ENCODE data around the gene CLK1. TPM values are rescaled to one million over a fixed set of nuclear protein-coding genes. Genes with fewer than 3 reads are reported as not detected.
A peak's percentile ranks its signal among the peaks of the same experiment; 100 is the strongest.

CLK1 gene
- total and polyA plus RNA-seq, 3 donors from 2014 or later: 62.7 to 117 (median 107) TPM

DNA sequence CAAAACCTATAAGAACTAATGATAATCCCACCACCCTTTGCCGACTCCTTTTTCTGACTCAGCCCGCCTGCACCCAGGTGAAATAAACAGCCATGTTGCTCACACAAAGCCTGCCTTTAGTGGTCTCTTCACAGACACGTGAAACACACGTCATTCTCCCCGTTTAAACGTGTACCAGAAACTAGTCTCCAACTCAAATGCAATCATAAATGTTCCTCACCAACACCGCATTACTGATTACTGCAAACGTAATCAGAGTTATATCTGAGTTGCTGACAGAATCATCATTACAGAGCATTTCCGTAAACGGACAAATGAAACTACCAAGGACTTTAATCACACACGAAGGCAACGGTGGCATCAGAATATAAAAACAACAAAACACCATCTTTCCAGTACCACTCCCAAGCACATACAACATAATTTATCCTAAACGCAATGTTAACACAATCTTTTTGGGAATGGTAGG lies 1.9 kb downstream of the CLK1 start:
- DNase-seq: peak; percentile 81

DNA sequence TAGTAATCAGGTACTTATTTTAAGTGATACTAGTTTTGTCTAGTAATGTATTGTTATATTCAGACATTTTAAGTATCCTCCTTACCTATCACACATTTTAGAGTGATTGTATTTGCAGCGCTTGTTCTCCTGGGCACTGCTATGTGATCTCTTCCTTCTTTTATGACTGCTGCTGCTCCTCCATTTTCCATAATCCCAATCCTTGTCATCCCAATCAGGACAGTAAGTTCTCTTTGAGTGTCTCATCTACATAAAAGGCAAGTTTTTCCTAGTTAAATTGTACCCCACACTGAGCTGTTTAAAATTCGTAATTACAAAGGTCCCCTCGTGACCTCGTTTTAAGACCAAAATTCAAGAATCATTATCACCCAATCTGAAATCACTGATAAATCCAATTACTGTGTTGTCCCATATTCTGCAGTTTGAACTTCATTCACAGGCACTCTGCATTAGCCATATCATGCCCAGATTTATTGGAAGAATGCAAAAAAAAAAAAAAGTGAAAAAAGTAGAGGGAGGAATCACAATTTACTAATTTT lies 2.8 kb downstream of the CLK1 start:
- Histone ChIP-seq H3K27me3 (no peaks in the 10 kb centered on the region), H3K4me1 (peaks cover 19% of the 10 kb centered on the region), H3K27ac (peak overlapping the region; percentile 100), H3K4me3 (peak overlapping the region; percentile 97 to 100), H3K9me3 (no peaks in the 10 kb centered on the region), H3K36me3 (ENCODE audit: low read depth, missing control alignments) (no peaks in the 10 kb centered on the region)
- TF ChIP-seq POLR2A (IDR thresholded peaks at IDR 0.05): no peak
- TF ChIP-seq, protein P1, sequence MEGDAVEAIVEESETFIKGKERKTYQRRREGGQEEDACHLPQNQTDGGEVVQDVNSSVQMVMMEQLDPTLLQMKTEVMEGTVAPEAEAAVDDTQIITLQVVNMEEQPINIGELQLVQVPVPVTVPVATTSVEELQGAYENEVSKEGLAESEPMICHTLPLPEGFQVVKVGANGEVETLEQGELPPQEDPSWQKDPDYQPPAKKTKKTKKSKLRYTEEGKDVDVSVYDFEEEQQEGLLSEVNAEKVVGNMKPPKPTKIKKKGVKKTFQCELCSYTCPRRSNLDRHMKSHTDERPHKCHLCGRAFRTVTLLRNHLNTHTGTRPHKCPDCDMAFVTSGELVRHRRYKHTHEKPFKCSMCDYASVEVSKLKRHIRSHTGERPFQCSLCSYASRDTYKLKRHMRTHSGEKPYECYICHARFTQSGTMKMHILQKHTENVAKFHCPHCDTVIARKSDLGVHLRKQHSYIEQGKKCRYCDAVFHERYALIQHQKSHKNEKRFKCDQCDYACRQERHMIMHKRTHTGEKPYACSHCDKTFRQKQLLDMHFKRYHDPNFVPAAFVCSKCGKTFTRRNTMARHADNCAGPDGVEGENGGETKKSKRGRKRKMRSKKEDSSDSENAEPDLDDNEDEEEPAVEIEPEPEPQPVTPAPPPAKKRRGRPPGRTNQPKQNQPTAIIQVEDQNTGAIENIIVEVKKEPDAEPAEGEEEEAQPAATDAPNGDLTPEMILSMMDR (IDR thresholded peaks at IDR 0.05): no peak
- no peak for DNase-seq
- intact Hi-C loops (cut with DNase I; ENCODE audit: low total_unique reads): no loop called here
- 4 to 8% methylated on average over 4 of the region's 4 CpGs for WGBS, 2 donors

More for the DNA sequence above, 1.9 kb downstream of the CLK1 start:
- intact Hi-C loops (cut with DNase I; ENCODE audit: low total_unique reads): no loop called here
- no peaks in the 10 kb centered on the region for H3K9me3 ChIP-seq
- H3K27me3 ChIP-seq: no peaks in the 10 kb centered on the region
- WGBS, 2 donors: 0 to 1% methylated on average over 13 of the region's 13 CpGs
- H3K4me1 ChIP-seq: peaks cover 26% of the 10 kb centered on the region
- H3K27ac ChIP-seq: peak overlapping the region; percentile 100
- H3K36me3 ChIP-seq (ENCODE audit: low read depth, missing control alignments): no peaks in the 10 kb centered on the region
- peak overlapping the region; percentile 97 to 100 for H3K4me3 ChIP-seq
- TF ChIP-seq, protein P1 (IDR thresholded peaks at IDR 0.05): no peak
- peak; percentile 61 for TF ChIP-seq POLR2A (IDR thresholded peaks at IDR 0.05)

DNA sequence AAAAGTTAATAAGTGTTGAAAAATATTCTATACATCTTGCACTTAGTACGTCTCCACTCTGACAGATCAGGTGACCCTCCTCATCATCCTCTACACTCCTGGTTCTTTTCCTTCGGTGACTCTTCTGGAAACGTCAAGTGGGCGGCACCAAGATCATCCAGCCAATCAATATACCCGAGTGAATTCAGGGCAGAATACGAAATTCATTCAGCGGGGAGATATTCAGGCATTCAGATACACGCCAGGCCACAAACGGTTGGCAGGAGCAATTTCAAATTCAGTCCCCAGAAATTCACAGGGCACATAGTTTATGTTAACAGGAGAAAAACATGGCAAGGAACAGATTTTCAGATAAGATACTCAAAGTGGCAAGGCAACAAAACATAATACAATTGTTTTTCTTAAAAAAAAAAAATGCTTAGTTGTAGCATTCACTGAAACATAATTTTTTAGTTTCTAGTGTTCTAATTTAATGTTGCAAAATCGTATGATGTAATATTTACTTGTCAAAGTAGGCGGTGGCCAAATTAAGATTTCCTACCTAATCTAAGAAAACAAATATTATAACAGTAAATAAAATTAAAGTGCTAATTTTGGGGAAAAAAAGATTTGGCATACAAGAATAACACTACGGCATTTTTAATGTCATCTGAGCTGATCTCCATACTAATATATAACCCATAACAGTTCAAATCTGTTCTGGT lies 4.2 kb downstream of the CLK1 start:
- intact Hi-C loops (cut with DNase I; ENCODE audit: low total_unique reads): no loop called here
- Histone ChIP-seq H3K4me1 (peaks cover 18% of the 10 kb centered on the region), H3K9me3 (no peaks in the 10 kb centered on the region), H3K36me3 (ENCODE audit: low read depth, missing control alignments) (no peaks in the 10 kb centered on the region), H3K27ac (peak overlapping the region; percentile 51 to 100), H3K27me3 (no peaks in the 10 kb centered on the region), H3K4me3 (no peak overlapping the region)
- no peak for TF ChIP-seq POLR2A (IDR thresholded peaks at IDR 0.05)
- TF ChIP-seq, protein P1 (IDR thresholded peaks at IDR 0.05): no peak
- 32 to 33% methylated on average over 12 of the region's 12 CpGs for WGBS, 2 donors
- DNase-seq: peak; percentile 46

DNA sequence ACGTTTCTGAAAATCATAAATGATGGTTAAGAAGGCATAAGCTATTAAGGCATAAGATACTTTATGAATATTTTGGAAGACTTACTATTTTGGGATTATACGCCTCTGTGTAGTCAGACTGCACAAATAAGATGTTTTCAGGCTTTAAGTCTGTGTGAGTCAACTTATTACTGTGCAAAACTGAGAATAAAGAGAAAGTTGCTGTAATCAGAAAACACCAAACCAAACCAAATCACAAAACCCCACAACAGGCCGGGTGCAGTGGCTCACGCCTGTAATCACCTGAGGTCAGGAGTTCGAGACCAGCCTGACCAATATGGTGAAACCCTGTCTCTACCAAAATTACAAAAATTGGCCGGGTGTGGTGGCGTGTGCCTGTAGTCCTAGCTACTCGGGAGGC lies 7.7 kb downstream of the CLK1 start:
- no peak for DNase-seq
- TF ChIP-seq, protein P1 (IDR thresholded peaks at IDR 0.05): no peak
- no peak overlapping the region for H3K4me3 ChIP-seq
- H3K4me1 ChIP-seq: peaks cover 15% of the 10 kb centered on the region
- no peaks in the 10 kb centered on the region for H3K36me3 ChIP-seq (ENCODE audit: low read depth, missing control alignments)
- intact Hi-C loops (cut with DNase I; ENCODE audit: low total_unique reads): loop anchor here (5.0 kb wide), 1 partner anchor 45 kb away; the partner anchor contains the start of gene BZW1
- WGBS, 2 donors: 85 to 91% methylated on average over 8 of the region's 8 CpGs
- H3K9me3 ChIP-seq: no peaks in the 10 kb centered on the region
- no peak overlapping the region for H3K27ac ChIP-seq
- no peaks in the 10 kb centered on the region for H3K27me3 ChIP-seq

All from testis (tissue), 3 donors.